ENCODE data around the gene IGFL3. TPM values are rescaled to one million over a fixed set of nuclear protein-coding genes. Genes with fewer than 3 reads are reported as not detected.
"Not testable (repeated sequence)": the region's sequence is repeated elsewhere in the genome, so short reads cannot be mapped to it uniquely, and the experiment has no call there.

Gene IGFL3
- polyA plus RNA-seq, 1 experiment: not detected

DNA sequence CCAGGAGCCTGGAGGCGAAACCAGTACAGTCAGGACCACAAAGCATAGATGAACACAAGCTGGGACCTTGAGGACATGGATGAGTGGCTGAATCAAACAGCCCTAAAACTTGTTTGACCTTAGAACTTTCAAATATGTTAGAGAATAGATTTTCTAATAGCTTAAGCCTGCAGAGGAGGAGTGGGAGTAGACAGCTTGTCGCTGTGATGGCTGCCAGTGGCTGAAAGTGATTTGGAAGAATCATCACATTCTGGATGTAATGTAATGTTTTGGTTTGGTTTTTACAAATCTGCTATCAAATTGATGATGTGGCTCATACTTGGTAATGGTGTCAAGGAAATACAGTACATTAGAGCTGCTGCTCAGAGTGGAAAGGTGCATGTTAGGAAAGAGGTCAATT lies 12.0 kb downstream of the IGFL3 start:
- Histone ChIP-seq H3K27ac (ENCODE audit: low read depth, low read length) (no peak overlapping the region), H3K9me3 (ENCODE audit: control insufficient read depth, insufficient read depth, low read length) (no peaks in the 10 kb centered on the region), H3K4me3 (ENCODE audit: low read depth, low read length) (no peak overlapping the region), H3K27me3 (ENCODE audit: control insufficient read depth, insufficient read depth, low read length) (peaks cover 35% of the 10 kb centered on the region)
- POLR2A ChIA-PET: no interaction called here
- CTCF ChIA-PET: no interaction called here
- no peak for DNase-seq (ENCODE audit: low read depth, low spot score)
- TF ChIP-seq, protein P1, sequence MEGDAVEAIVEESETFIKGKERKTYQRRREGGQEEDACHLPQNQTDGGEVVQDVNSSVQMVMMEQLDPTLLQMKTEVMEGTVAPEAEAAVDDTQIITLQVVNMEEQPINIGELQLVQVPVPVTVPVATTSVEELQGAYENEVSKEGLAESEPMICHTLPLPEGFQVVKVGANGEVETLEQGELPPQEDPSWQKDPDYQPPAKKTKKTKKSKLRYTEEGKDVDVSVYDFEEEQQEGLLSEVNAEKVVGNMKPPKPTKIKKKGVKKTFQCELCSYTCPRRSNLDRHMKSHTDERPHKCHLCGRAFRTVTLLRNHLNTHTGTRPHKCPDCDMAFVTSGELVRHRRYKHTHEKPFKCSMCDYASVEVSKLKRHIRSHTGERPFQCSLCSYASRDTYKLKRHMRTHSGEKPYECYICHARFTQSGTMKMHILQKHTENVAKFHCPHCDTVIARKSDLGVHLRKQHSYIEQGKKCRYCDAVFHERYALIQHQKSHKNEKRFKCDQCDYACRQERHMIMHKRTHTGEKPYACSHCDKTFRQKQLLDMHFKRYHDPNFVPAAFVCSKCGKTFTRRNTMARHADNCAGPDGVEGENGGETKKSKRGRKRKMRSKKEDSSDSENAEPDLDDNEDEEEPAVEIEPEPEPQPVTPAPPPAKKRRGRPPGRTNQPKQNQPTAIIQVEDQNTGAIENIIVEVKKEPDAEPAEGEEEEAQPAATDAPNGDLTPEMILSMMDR (IDR thresholded peaks at IDR 0.05; ENCODE audit: low read depth, low read length): no peak

GRCh38 chr19:46111376-46111775 lies 13.1 kb downstream of the IGFL3 start:
- Histone ChIP-seq H3K9me3 (ENCODE audit: control insufficient read depth, insufficient read depth, low read length) (no peaks in the 10 kb centered on the region), H3K27ac (ENCODE audit: low read depth, low read length) (no peak overlapping the region), H3K27me3 (ENCODE audit: control insufficient read depth, insufficient read depth, low read length) (peaks cover 41% of the 10 kb centered on the region), H3K4me3 (ENCODE audit: low read depth, low read length) (no peak overlapping the region)
- ChIA-PET POLR2A (no interaction called here), CTCF (no interaction called here)
- TF ChIP-seq, protein P1 (IDR thresholded peaks at IDR 0.05; ENCODE audit: low read depth, low read length): no peak
- DNase-seq (ENCODE audit: low read depth, low spot score): no peak

DNA sequence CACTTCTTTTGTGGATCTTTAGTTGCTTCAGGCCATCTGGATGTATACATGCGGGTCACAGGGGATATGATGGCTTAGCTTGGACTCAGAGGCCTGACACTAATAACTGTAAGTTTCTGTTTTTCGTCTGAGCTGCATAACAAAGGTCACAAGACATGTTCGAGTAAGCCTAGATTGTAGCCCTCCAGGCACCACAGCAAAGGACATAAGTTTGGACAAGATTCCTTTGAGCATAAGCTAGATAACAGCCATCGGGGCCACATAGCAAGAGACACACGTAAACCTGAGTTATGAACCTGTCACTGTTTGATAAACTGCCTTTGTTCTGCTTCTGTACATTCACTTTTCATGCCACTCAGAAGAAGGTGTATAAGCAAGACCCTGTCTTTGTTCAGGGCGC lies 14.6 kb downstream of the IGFL3 start:
- H3K9me3 ChIP-seq (ENCODE audit: control insufficient read depth, insufficient read depth, low read length): no peaks in the 10 kb centered on the region
- DNase-seq (ENCODE audit: low read depth, low spot score): no peak
- TF ChIP-seq, protein P1 (IDR thresholded peaks at IDR 0.05; ENCODE audit: low read depth, low read length): no peak
- H3K27me3 ChIP-seq (ENCODE audit: control insufficient read depth, insufficient read depth, low read length): peaks cover 48% of the 10 kb centered on the region
- no peak overlapping the region for H3K4me3 ChIP-seq (ENCODE audit: low read depth, low read length)
- POLR2A ChIA-PET: no interaction called here
- CTCF ChIA-PET: no interaction called here
- H3K27ac ChIP-seq (ENCODE audit: low read depth, low read length): no peak overlapping the region

DNA sequence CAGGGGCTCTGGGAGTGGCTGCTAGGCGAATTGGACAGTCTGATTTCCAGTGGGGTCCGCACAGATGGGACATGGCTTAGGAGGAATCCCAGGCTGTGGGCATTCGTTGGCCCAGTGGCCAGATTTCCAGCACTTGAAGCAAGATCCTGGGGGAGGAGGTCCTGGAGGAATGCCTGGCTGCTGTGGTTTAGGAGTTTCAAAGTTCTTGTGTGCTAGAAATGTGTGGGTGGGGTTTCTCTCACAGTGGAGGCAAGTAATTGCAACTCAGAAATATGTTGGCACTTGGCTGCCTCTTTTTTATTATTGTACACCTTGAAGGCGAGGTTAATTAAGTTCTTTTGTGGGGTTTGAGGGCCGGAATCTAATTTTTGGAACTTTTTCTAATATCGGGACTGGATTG lies 17.1 kb downstream of the IGFL3 start:
- no peak for DNase-seq (ENCODE audit: low read depth, low spot score)
- Histone ChIP-seq H3K27ac (ENCODE audit: low read depth, low read length) (no peak overlapping the region), H3K9me3 (ENCODE audit: control insufficient read depth, insufficient read depth, low read length) (no peaks in the 10 kb centered on the region), H3K27me3 (ENCODE audit: control insufficient read depth, insufficient read depth, low read length) (peaks cover 43% of the 10 kb centered on the region), H3K4me3 (ENCODE audit: low read depth, low read length) (no peak overlapping the region)
- ChIA-PET CTCF (no interaction called here), POLR2A (no interaction called here)
- TF ChIP-seq, protein P1 (IDR thresholded peaks at IDR 0.05; ENCODE audit: low read depth, low read length): no peak

GRCh38 chr19:46102333-46102732 lies 22.2 kb downstream of the IGFL3 start:
- POLR2A ChIA-PET; H3K4me3 ChIP-seq (ENCODE audit: low read depth, low read length); H3K9me3 ChIP-seq (ENCODE audit: control insufficient read depth, insufficient read depth, low read length); DNase-seq (ENCODE audit: low read depth, low spot score); H3K27ac ChIP-seq (ENCODE audit: low read depth, low read length): not testable (repeated sequence)
- peaks cover 37% of the 10 kb centered on the region for H3K27me3 ChIP-seq (ENCODE audit: control insufficient read depth, insufficient read depth, low read length)
- CTCF ChIA-PET: interaction anchor here (0.7 to 0.8 kb wide), 2 partner anchors 20 to 74 kb away, joined by 3 read pairs; no protein-coding TSS in a partner anchor

DNA sequence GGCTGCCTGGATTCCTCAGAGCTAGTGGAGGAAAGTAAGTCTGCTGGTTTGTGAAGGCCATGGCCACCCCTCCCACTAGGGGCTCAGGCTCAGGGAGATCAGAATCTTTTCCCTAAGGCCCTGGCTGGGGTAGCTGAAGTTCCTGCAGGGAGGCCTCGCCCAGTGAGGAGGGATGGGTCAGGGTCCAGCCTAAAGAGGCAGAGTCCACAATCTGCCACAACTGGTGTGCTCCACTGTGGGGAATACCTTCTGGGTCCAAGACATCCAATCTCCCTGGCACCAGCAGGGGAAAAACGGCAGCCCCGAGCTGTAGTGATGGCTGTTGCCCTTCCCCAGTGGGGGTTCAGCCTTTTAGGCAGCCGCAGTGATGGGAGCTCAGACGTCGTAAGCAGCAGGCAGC lies 23.2 kb downstream of the IGFL3 start:
- TF ChIP-seq, protein P1 (IDR thresholded peaks at IDR 0.05; ENCODE audit: low read depth, low read length): no peak
- ChIA-PET POLR2A (no interaction called here), CTCF (no interaction called here)
- H3K27ac ChIP-seq (ENCODE audit: low read depth, low read length): no peak overlapping the region
- no peak overlapping the region for H3K4me3 ChIP-seq (ENCODE audit: low read depth, low read length)
- H3K27me3 ChIP-seq (ENCODE audit: control insufficient read depth, insufficient read depth, low read length): peaks cover 34% of the 10 kb centered on the region
- DNase-seq (ENCODE audit: low read depth, low spot score): no peak
- no peaks in the 10 kb centered on the region for H3K9me3 ChIP-seq (ENCODE audit: control insufficient read depth, insufficient read depth, low read length)

Data from AG04450 (cell line).